CD4-positive, alpha-beta memory T cell (primary cell): ENCODE results near the gene RFT1. TPM values are rescaled to one million over a fixed set of nuclear protein-coding genes. Genes with fewer than 3 reads are reported as not detected.
A peak's percentile ranks its signal among the peaks of the same experiment; 100 is the strongest.

Source experiments
- CTCF ChIA-PET: fragments of 350-600 bp; sonication (Branson Sonifier 250); formaldehyde crosslinking; loops from one replicate; lab custom pipeline; 2021; ENCODE audit warnings: inconsistent platforms; ENCODE audit not compliant: partially characterized antibody; lab: Charles Lee
- POLR2A ChIA-PET: fragments of 350-600 bp; sonication (Branson Sonifier 250); formaldehyde crosslinking; loops from one replicate; lab custom pipeline; 2021; ENCODE audit not compliant: partially characterized antibody; lab: Charles Lee
- DNase-seq, 5 donors: peaks; one replicate each; pipeline versions ENCODE4 v3.0.0 to v3.0.0-alpha.2; 2020 to 2022; ENCODE audit warnings: mixed read lengths in 1 of 5
- H3K27ac ChIP-seq: one replicate; pipeline ENCODE4 v1.7.0; 2013; ENCODE audit warnings: low read depth, low read length
- H3K27me3 ChIP-seq: 2 replicates; pipeline ENCODE4 v1.7.0; 2013; ENCODE audit warnings: mild to moderate bottlenecking, low read length, moderate library complexity; ENCODE audit not compliant: insufficient read depth
- H3K36me3 ChIP-seq: 2 replicates; pipeline ENCODE4 v1.7.0; 2013; ENCODE audit warnings: mild to moderate bottlenecking, low read length, moderate library complexity; ENCODE audit not compliant: insufficient read depth
- H3K4me1 ChIP-seq: 2 replicates; pipeline ENCODE4 v1.7.0; 2013; ENCODE audit warnings: mild to moderate bottlenecking, low read length, moderate library complexity; ENCODE audit not compliant: insufficient read depth
- H3K4me3 ChIP-seq, 2 donors: one replicate each; pipeline ENCODE4 v1.7.0; 2013; ENCODE audit warnings: low read length in 2 of 2, mild to moderate bottlenecking in 1 of 2
- H3K9me3 ChIP-seq, 2 donors: one replicate each; pipeline ENCODE4 v1.7.0; 2013; ENCODE audit warnings: low read length in 2 of 2, control low read depth in 1 of 2; ENCODE audit not compliant: control insufficient read depth in 1 of 2
- H3K27ac Mint-ChIP-seq, 7 donors: one replicate each; pipeline ENCODE4 v1.8.0; 2020 to 2021; ENCODE audit warnings: mixed read lengths in 7 of 7, mild to moderate bottlenecking in 6 of 7, inconsistent platforms in 3 of 7, moderate library complexity in 3 of 7
- H3K27me3 Mint-ChIP-seq, 2 donors: one replicate each; pipeline ENCODE4 v1.8.0; 2020 to 2021; ENCODE audit warnings: mixed read lengths in 2 of 2
- H3K36me3 Mint-ChIP-seq, 2 donors: one replicate each; pipeline ENCODE4 v1.8.0; 2020 to 2021; ENCODE audit warnings: mixed read lengths in 2 of 2, inconsistent platforms in 1 of 2, mild to moderate bottlenecking in 1 of 2
- H3K4me1 Mint-ChIP-seq, 4 donors: one replicate each; pipeline ENCODE4 v1.8.0; 2020 to 2021; ENCODE audit warnings: mixed read lengths in 4 of 4, mild to moderate bottlenecking in 1 of 4
- H3K4me3 Mint-ChIP-seq, 8 donors: one replicate each; pipeline ENCODE4 v1.8.0; 2020 to 2021; ENCODE audit warnings: mixed read lengths in 8 of 8, mild to moderate bottlenecking in 7 of 8, moderate library complexity in 6 of 8, inconsistent platforms in 3 of 8
- H3K9me3 Mint-ChIP-seq, 8 donors: one replicate each; pipeline ENCODE4 v1.8.0; 2020 to 2021; ENCODE audit warnings: mixed read lengths in 8 of 8, mild to moderate bottlenecking in 5 of 8, inconsistent platforms in 3 of 8, moderate library complexity in 1 of 8
- intact Hi-C: fragments of 100-400 bp; cut with micrococcal nuclease; formaldehyde crosslinking; loops from one replicate; pipeline ENCODE4 v1.15.1; 2023
- polyA plus RNA-seq, 2 donors: library from polyadenylated mRNA; unstranded; fragments of 300-500 nt; fragmentation: Illumina TruSeq; gene quantifications; one replicate each; pipeline ENCODE4 v1.2.3, GENCODE V29; 2021
- total RNA-seq, 2 experiments: library from RNA; stranded (reverse); gene quantifications; one replicate each; pipeline ENCODE4 v1.2.3, GENCODE V29; 2021

The RFT1 gene
- total and polyA plus RNA-seq, 4 experiments from 2014 or later: 21.2 to 28.4 (median 24.6) TPM

- H3K9me3 ChIP-seq: no peaks in the 10 kb centered on the region
- H3K4me3 ChIP-seq: no peak overlapping the region
- peaks cover 12% of the 10 kb centered on the region for H3K4me1 ChIP-seq
- ChIA-PET POLR2A (no interaction called here), CTCF (no interaction called here)
- intact Hi-C loops: no loop called here
- no peak overlapping the region for H3K27ac ChIP-seq
- peak overlapping the region in 6 of 7 donors; percentile 5 to 78 (median 31) for H3K27ac Mint-ChIP-seq
- no peaks in the 10 kb centered on the region for H3K27me3 Mint-ChIP-seq
- no peaks in the 10 kb centered on the region for H3K9me3 Mint-ChIP-seq
- H3K27me3 ChIP-seq: no peaks in the 10 kb centered on the region
- H3K36me3 Mint-ChIP-seq: peaks cover 0 to 16% of the 10 kb centered on the region in 2 donors
- H3K36me3 ChIP-seq: peaks cover 2% of the 10 kb centered on the region
- H3K4me3 Mint-ChIP-seq: peak overlapping the region in 1 of 8 donors; percentile 29
- H3K4me1 Mint-ChIP-seq: peaks cover 28 to 63% (median 41%) of the 10 kb centered on the region in 4 donors
- DNase-seq: no peak
Measured at GRCh38 chr3:53168175-53168923, 38.1 kb upstream of the RFT1 start.

- Histone ChIP-seq H3K27ac (no peak overlapping the region), H3K4me1 (peaks cover 19% of the 10 kb centered on the region), H3K4me3 (no peak overlapping the region), H3K27me3 (no peaks in the 10 kb centered on the region), H3K9me3 (no peaks in the 10 kb centered on the region), H3K36me3 (peaks cover 2% of the 10 kb centered on the region)
- Mint-ChIP-seq H3K27ac (peak overlapping the region in 3 of 7 donors; percentile 21 to 72 (median 57)), H3K27me3 (no peaks in the 10 kb centered on the region), H3K4me1 (peaks cover 35 to 71% (median 49%) of the 10 kb centered on the region in 4 donors), H3K4me3 (peak overlapping the region in 1 of 8 donors; percentile 5), H3K36me3 (peaks cover 0 to 15% of the 10 kb centered on the region in 2 donors), H3K9me3 (no peaks in the 10 kb centered on the region)
- ChIA-PET POLR2A (no interaction called here), CTCF (interaction anchor here (1.3 kb wide), 1 partner anchor 38 kb away, joined by 3 read pairs; no protein-coding TSS in a partner anchor)
- intact Hi-C loops: no loop called here
- DNase-seq: no peak
Measured at GRCh38 chr3:53167418-53168174, 37.4 kb upstream of the RFT1 start.

- CTCF ChIA-PET: interaction anchor here (1.3 kb wide), 1 partner anchor 38 kb away, joined by 3 read pairs; no protein-coding TSS in a partner anchor
- Histone ChIP-seq H3K9me3 (no peaks in the 10 kb centered on the region), H3K27me3 (no peaks in the 10 kb centered on the region), H3K4me3 (no peak overlapping the region), H3K36me3 (peaks cover 2% of the 10 kb centered on the region), H3K27ac (no peak overlapping the region), H3K4me1 (peaks cover 26% of the 10 kb centered on the region)
- H3K4me1 Mint-ChIP-seq: peaks cover 39 to 75% (median 53%) of the 10 kb centered on the region in 4 donors
- H3K36me3 Mint-ChIP-seq: peaks cover 0 to 15% of the 10 kb centered on the region in 2 donors
- DNase-seq: no peak
- peak overlapping the region in 1 of 7 donors; percentile 21 for H3K27ac Mint-ChIP-seq
- intact Hi-C loops: no loop called here
- POLR2A ChIA-PET: no interaction called here
- H3K4me3 Mint-ChIP-seq: no peak overlapping the region
- no peaks in the 10 kb centered on the region for H3K9me3 Mint-ChIP-seq
- H3K27me3 Mint-ChIP-seq: no peaks in the 10 kb centered on the region
Measured at GRCh38 chr3:53166781-53167291, 36.6 kb upstream of the RFT1 start.

GRCh38 chr3:53166206-53166605, 36.0 kb upstream of the RFT1 start:
- Histone ChIP-seq H3K9me3 (no peaks in the 10 kb centered on the region), H3K27me3 (no peaks in the 10 kb centered on the region), H3K27ac (no peak overlapping the region), H3K4me1 (peaks cover 26% of the 10 kb centered on the region), H3K36me3 (peaks cover 2% of the 10 kb centered on the region), H3K4me3 (no peak overlapping the region)
- DNase-seq: no peak
- Mint-ChIP-seq H3K4me1 (peaks cover 38 to 68% (median 50%) of the 10 kb centered on the region in 4 donors), H3K9me3 (no peaks in the 10 kb centered on the region), H3K36me3 (peaks cover 0 to 12% of the 10 kb centered on the region in 2 donors), H3K27me3 (no peaks in the 10 kb centered on the region), H3K27ac (peak overlapping the region in 2 of 7 donors; percentile 3 to 46), H3K4me3 (no peak overlapping the region)
- ChIA-PET CTCF (interaction anchor here (1.3 kb wide), 1 partner anchor 35 kb away, joined by 4 read pairs; no protein-coding TSS in a partner anchor), POLR2A (no interaction called here)
- intact Hi-C loops: no loop called here

GRCh38 chr3:53164911-53165310, 34.7 kb upstream of the RFT1 start:
- Mint-ChIP-seq H3K27me3 (no peaks in the 10 kb centered on the region), H3K27ac (peak overlapping the region in 2 of 7 donors; percentile 12 to 44)
- POLR2A ChIA-PET: interaction anchor here (0.9 kb wide), 1 partner anchor 14 kb away, joined by 3 read pairs; no protein-coding TSS in a partner anchor

GRCh38 chr3:53163444-53164387, 33.5 kb upstream of the RFT1 start:
- peaks cover 2% of the 10 kb centered on the region for H3K36me3 ChIP-seq
- Mint-ChIP-seq H3K9me3 (no peaks in the 10 kb centered on the region), H3K27ac (peak overlapping the region; percentile 84 to 96 (median 91)), H3K4me3 (peak overlapping the region; percentile 65 to 92 (median 90)), H3K27me3 (peaks cover 0 to 2% of the 10 kb centered on the region in 2 donors), H3K36me3 (peaks cover 0 to 10% of the 10 kb centered on the region in 2 donors), H3K4me1 (peaks cover 29 to 54% (median 37%) of the 10 kb centered on the region in 4 donors)
- ChIA-PET POLR2A (interaction anchor here (1.3 kb wide), 1 partner anchor 62 kb away, joined by 3 read pairs; no protein-coding TSS in a partner anchor), CTCF (interaction anchor here (1.2 kb wide), 1 partner anchor 49 kb away, joined by 3 read pairs; no protein-coding TSS in a partner anchor)
- intact Hi-C loops: loop anchor here (1.0 to 5.0 kb wide), 3 partner anchors 33 to 93 kb away; partner anchors contain the start of genes RFT1 and TKT
- peak overlapping the region; percentile 72 for H3K27ac ChIP-seq
- H3K9me3 ChIP-seq: no peaks in the 10 kb centered on the region
- H3K4me3 ChIP-seq: no peak overlapping the region
- DNase-seq: no peak
- peaks cover 34% of the 10 kb centered on the region for H3K4me1 ChIP-seq
- no peaks in the 10 kb centered on the region for H3K27me3 ChIP-seq

More at GRCh38 chr3:53164911-53165310, 34.7 kb upstream of the RFT1 start:
- Mint-ChIP-seq H3K4me3 (no peak overlapping the region), H3K36me3 (peaks cover 0 to 12% of the 10 kb centered on the region in 2 donors), H3K4me1 (peaks cover 35 to 63% (median 47%) of the 10 kb centered on the region in 4 donors), H3K9me3 (no peaks in the 10 kb centered on the region)
- intact Hi-C loops: loop anchor here (5.0 kb wide), 1 partner anchor 32 kb away; no protein-coding TSS in a partner anchor
- Histone ChIP-seq H3K27ac (no peak overlapping the region), H3K9me3 (no peaks in the 10 kb centered on the region), H3K4me1 (peaks cover 33% of the 10 kb centered on the region), H3K36me3 (peaks cover 2% of the 10 kb centered on the region), H3K27me3 (no peaks in the 10 kb centered on the region), H3K4me3 (no peak overlapping the region)
- CTCF ChIA-PET: interaction anchor here (1.3 kb wide), 1 partner anchor 33 kb away, joined by 4 read pairs; no protein-coding TSS in a partner anchor
- no peak for DNase-seq
